ENCODE measurements around the gene RPL3.

- TF ChIP-seq CTCF (IDR thresholded peaks at IDR 0.05) (no peak), POLR2A (IDR thresholded peaks at IDR 0.05) (no peak), POLR2AphosphoS5 (IDR thresholded peaks at IDR 0.05) (no peak), EP300 (IDR thresholded peaks at IDR 0.05) (no peak)
Observed at GRCh38 chr22:39367035-39367434, 47.6 kb upstream of the RPL3 start.
